Testis (tissue), 2 donors: ENCODE measurements around the gene ZNF185.

ENCODE experiments used
- CTCF ChIP-seq, 3 experiments: fragments of 450-650 bp in 2 of 3; fragments of 200-600 bp in 1 of 3; sonication (generic) in 1 of 3; IDR thresholded peaks; one replicate each; pipeline ENCODE4 v1.5.1; 2016 to 2019; ENCODE audit warnings: antibody characterized with exemption in 3 of 3, mild to moderate bottlenecking in 2 of 3, moderate library complexity in 1 of 3
- POLR2A ChIP-seq: fragments of 450-650 bp; IDR thresholded peaks from one replicate; pipeline ENCODE4 v1.6.1; 2017; ENCODE audit warnings: antibody characterized with exemption, mild to moderate bottlenecking, moderate library complexity

GRCh38 chrX:152893980-152894610 is 3.8 kb upstream of the ZNF185 start:
- no peak for TF ChIP-seq CTCF (IDR thresholded peaks at IDR 0.05)
- TF ChIP-seq POLR2A = no peak
